ENCODE data around the gene TOX2. TPM values are rescaled to one million over a fixed set of nuclear protein-coding genes. Genes with fewer than 3 reads are reported as not detected.

The TOX2 gene
- total and polyA plus RNA-seq, 2 of the 4 experiments (the other 2 are of a cell fraction): 1.3 to 17.5 TPM

GRCh38 chr20:44026647-44027342 lies 112.1 kb downstream of the TOX2 start:
- H3K27me3 ChIP-seq (ENCODE audit: control insufficient read depth, insufficient read depth, low read length): no peaks in the 10 kb centered on the region
- H3K4me3 ChIP-seq (ENCODE audit: insufficient read depth, low read depth, low read length): no peak overlapping the region
- H3K79me1 ChIP-seq (ENCODE audit: low read depth in 1 of 2, low read length in 2 of 2): peaks cover 0 to 66% of the 10 kb centered on the region in 2 experiments; a peak in 2 of 4 replicates
- H3K56ac ChIP-seq (ENCODE audit: extremely low read depth, insufficient read depth, low read length): no peak overlapping the region
- no peak overlapping the region for H3K4me2 ChIP-seq (ENCODE audit: low read depth, low read length)
- POLR2A ChIA-PET (ENCODE audit: unreplicated experiment): no interaction called here
- H3K4me1 ChIP-seq (ENCODE audit: control insufficient read depth, insufficient read depth, low read length): peaks cover 6% of the 10 kb centered on the region
- H3K9ac ChIP-seq (ENCODE audit: low read depth, low read length): no peak overlapping the region
- peaks cover 12% of the 10 kb centered on the region; the same call in 1 of the 2 replicates for H4K20me1 ChIP-seq (ENCODE audit: insufficient read depth, low read length)
- TF ChIP-seq MAFK (IDR thresholded peaks at IDR 0.05; ENCODE audit: low read depth, low read length) (no peak), POLR2A (IDR thresholded peaks at IDR 0.05; ENCODE audit: low read depth, low read length) (no peak), RAD21 (IDR thresholded peaks at IDR 0.05; ENCODE audit: low read length) (no peak), CEBPB (IDR thresholded peaks at IDR 0.05; ENCODE audit: low read depth, low read length) (no peak), MXI1 (IDR thresholded peaks at IDR 0.05; ENCODE audit: borderline replicate concordance, low read depth, low read length) (no peak), FOS (IDR thresholded peaks at IDR 0.05; ENCODE audit: low read depth, low read length) (no peak), ELK1 (IDR thresholded peaks at IDR 0.05; ENCODE audit: borderline replicate concordance, low read depth, low read length) (no peak), SMC3 (IDR thresholded peaks at IDR 0.05; ENCODE audit: low read depth, low read length) (no peak), BHLHE40 (IDR thresholded peaks at IDR 0.05; ENCODE audit: low read depth, low read length) (no peak), NFE2L2 (IDR thresholded peaks at IDR 0.05; ENCODE audit: low read depth, low read length) (no peak), USF2 (IDR thresholded peaks at IDR 0.05; ENCODE audit: low read depth, low read length) (no peak), CHD1 (IDR thresholded peaks at IDR 0.05; ENCODE audit: low read depth, low read length) (no peak), RFX5 (IDR thresholded peaks at IDR 0.05; ENCODE audit: low read depth, low read length) (no peak)
- H3K4ac ChIP-seq (ENCODE audit: low read depth, low read length): no peak overlapping the region
- no peak overlapping the region for H3K23ac ChIP-seq (ENCODE audit: low read depth, low read length)
- H3K14ac ChIP-seq (replicated peaks; ENCODE audit: low read depth, low read length): no peak overlapping the region
- no peak overlapping the region for H4K5ac ChIP-seq (ENCODE audit: low read depth, low read length)
- peaks cover 22% of the 10 kb centered on the region for H3K9me1 ChIP-seq (ENCODE audit: insufficient read depth, low read length)
- no peak overlapping the region for H2BK5ac ChIP-seq (ENCODE audit: low read depth, low read length, poor library complexity, severe bottlenecking)
- no peak overlapping the region for H3K27ac ChIP-seq (ENCODE audit: insufficient read depth, low read length)
- no peak overlapping the region for H2AK5ac ChIP-seq (ENCODE audit: low read depth, low read length)
- no peak overlapping the region for H2AFZ ChIP-seq (replicated peaks; ENCODE audit: low read length, poor library complexity)
- no peak overlapping the region for H4K8ac ChIP-seq (ENCODE audit: low read depth in 2 of 2, low read length in 2 of 2)
- H2AK9ac ChIP-seq (replicated peaks; ENCODE audit: low read depth, low read length, poor library complexity): no peak overlapping the region
- H3K18ac ChIP-seq (ENCODE audit: low read depth, low read length): no peak overlapping the region
- no peak overlapping the region for H2BK15ac ChIP-seq (ENCODE audit: low read depth, low read length)
- H2BK120ac ChIP-seq (ENCODE audit: low read depth, low read length): no peak overlapping the region
- in situ Hi-C loops (cut with MboI; ENCODE audit: low sequenced_read_pairs): no loop called here
- H3K9me3 ChIP-seq (ENCODE audit: control insufficient read depth, insufficient read depth, low read length): no peaks in the 10 kb centered on the region
- H3K36me3 ChIP-seq (ENCODE audit: control insufficient read depth, insufficient read depth, low read length): no peaks in the 10 kb centered on the region
- intact Hi-C loops (cut with micrococcal nuclease): no loop called here
- no peak for DNase-seq
- no TSS peak for BruUV-seq (replicated peaks)
- ATAC-seq (ENCODE audit: low read depth): no peak
- CTCF ChIA-PET: interaction anchor here (0.7 kb wide), 1 partner anchor 561 kb away, joined by 4 read pairs; no protein-coding TSS in a partner anchor
- dilution Hi-C loops (cut with HindIII; ENCODE audit: low sequenced_read_pairs, unreplicated experiment): no loop called here
- H4K91ac ChIP-seq (ENCODE audit: insufficient read depth, low read depth, low read length): no peak overlapping the region
- 100% methylated on average over 1 of the region's 9 CpGs; no CpG with 5 or more reads in 1 of the 2 experiments for WGBS, 2 experiments (ENCODE audit: extremely low coverage in 2 of 2, insufficient read length in 1 of 2)
- H2BK20ac ChIP-seq (ENCODE audit: low read depth, low read length): no peak overlapping the region

Measured in IMR-90 (cell line).